ENCODE results near the gene MBL2. TPM values are rescaled to one million over a fixed set of nuclear protein-coding genes. Genes with fewer than 3 reads are reported as not detected.

Gene MBL2
- polyA plus RNA-seq, 1 donor (not counting 4 experiments of a cell fraction or from before 2014, with no cell fraction given) = not detected

GRCh38 chr10:52751337-52751736 lies 21.2 kb downstream of the MBL2 start:
- Histone ChIP-seq H2AFZ (ENCODE audit: control insufficient read depth, low read length) (no peak overlapping the region), H3K4me2 (ENCODE audit: control insufficient read depth, extremely low read depth, insufficient read depth, low read depth, low read length) (no peak overlapping the region), H3K79me2 (ENCODE audit: control insufficient read depth, insufficient read depth, low read length) (no peaks in the 10 kb centered on the region), H3K4me1 (ENCODE audit: control insufficient read depth, extremely low read depth, insufficient read depth, low read length) (no peaks in the 10 kb centered on the region), H3K9me3 (ENCODE audit: control insufficient read depth, low read depth, low read length) (no peaks in the 10 kb centered on the region), H4K20me1 (ENCODE audit: control insufficient read depth, extremely low read depth, insufficient read depth, low read length) (no peaks in the 10 kb centered on the region), H3K9ac (ENCODE audit: control insufficient read depth, extremely low read depth, insufficient read depth, low read length) (no peak overlapping the region), H3K27ac (ENCODE audit: control insufficient read depth, insufficient read depth, low read length) (no peak overlapping the region), H3K4me3 (ENCODE audit: control insufficient read depth in 2 of 3, extremely low read depth in 1 of 3, insufficient read depth in 2 of 3, low read depth in 1 of 3, low read length in 3 of 3) (no peak overlapping the region), H3K27me3 (ENCODE audit: control insufficient read depth, extremely low read depth, insufficient read depth, low read length) (no peaks in the 10 kb centered on the region), H3K36me3 (ENCODE audit: control insufficient read depth in 2 of 2, extremely low read depth in 1 of 2, insufficient read depth in 2 of 2, low read length in 2 of 2) (no peaks in the 10 kb centered on the region), H3K9me1 (ENCODE audit: control insufficient read depth, extremely low read depth, insufficient read depth, low read length) (no peaks in the 10 kb centered on the region)
- TF ChIP-seq CTCF (optimal IDR thresholded peaks at IDR 0.05 in 1 of 3, IDR thresholded peaks at IDR 0.05 in 1 of 3, conservative IDR thresholded peaks at IDR 0.05 in 1 of 3; ENCODE audit: extremely low read depth in 1 of 3, insufficient read depth in 2 of 3, low read length in 3 of 3) (no peak), EZH2 (IDR thresholded peaks at IDR 0.05; ENCODE audit: low read length) (no peak)
- no peak for DNase-seq (ENCODE audit: low read depth, low spot score)
- no peak for FAIRE-seq
- dilution Hi-C loops (cut with MboI; ENCODE audit: extremely low pct_ligation_motif_present, low sequenced_read_pairs) = no loop called here

- Histone ChIP-seq H2AFZ (ENCODE audit: control insufficient read depth, low read length) (no peak overlapping the region), H3K4me2 (ENCODE audit: control insufficient read depth, extremely low read depth, insufficient read depth, low read depth, low read length) (no peak overlapping the region), H3K9me3 (ENCODE audit: control insufficient read depth, low read depth, low read length) (no peaks in the 10 kb centered on the region), H3K9me1 (ENCODE audit: control insufficient read depth, extremely low read depth, insufficient read depth, low read length) (no peaks in the 10 kb centered on the region), H3K4me1 (ENCODE audit: control insufficient read depth, extremely low read depth, insufficient read depth, low read length) (no peaks in the 10 kb centered on the region), H3K79me2 (ENCODE audit: control insufficient read depth, insufficient read depth, low read length) (no peaks in the 10 kb centered on the region), H3K27me3 (ENCODE audit: control insufficient read depth, extremely low read depth, insufficient read depth, low read length) (no peaks in the 10 kb centered on the region), H3K36me3 (ENCODE audit: control insufficient read depth in 2 of 2, extremely low read depth in 1 of 2, insufficient read depth in 2 of 2, low read length in 2 of 2) (no peaks in the 10 kb centered on the region), H3K9ac (ENCODE audit: control insufficient read depth, extremely low read depth, insufficient read depth, low read length) (no peak overlapping the region), H3K27ac (ENCODE audit: control insufficient read depth, insufficient read depth, low read length) (no peak overlapping the region), H4K20me1 (ENCODE audit: control insufficient read depth, extremely low read depth, insufficient read depth, low read length) (no peaks in the 10 kb centered on the region), H3K4me3 (ENCODE audit: control insufficient read depth in 2 of 3, extremely low read depth in 1 of 3, insufficient read depth in 2 of 3, low read depth in 1 of 3, low read length in 3 of 3) (no peak overlapping the region)
- DNase-seq (ENCODE audit: low read depth, low spot score) (no peak), FAIRE-seq (no peak)
- dilution Hi-C loops (cut with MboI; ENCODE audit: extremely low pct_ligation_motif_present, low sequenced_read_pairs) = no loop called here
- TF ChIP-seq CTCF (optimal IDR thresholded peaks at IDR 0.05 in 1 of 3, IDR thresholded peaks at IDR 0.05 in 1 of 3, conservative IDR thresholded peaks at IDR 0.05 in 1 of 3; ENCODE audit: extremely low read depth in 1 of 3, insufficient read depth in 2 of 3, low read length in 3 of 3) (no peak), EZH2 (IDR thresholded peaks at IDR 0.05; ENCODE audit: low read length) (no peak)
Measured at GRCh38 chr10:52750629-52751028, 22.0 kb downstream of the MBL2 start.
